Hepatocyte (in vitro differentiated cells): ENCODE measurements around the gene SLC35F5. TPM values are rescaled to one million over a fixed set of nuclear protein-coding genes. Genes with fewer than 3 reads are reported as not detected.
"Not testable (repeated sequence)": the region's sequence is repeated elsewhere in the genome, so short reads cannot be mapped to it uniquely, and the experiment has no call there.

Experiments used
- DNase-seq: peaks from one replicate; pipeline ENCODE4 v3.0.0-alpha.2; 2016; ENCODE audit warnings: low spot score
- H2AFZ ChIP-seq: fragments of 200-600 bp; sonication (generic); 2 replicates; pipeline ENCODE4 v1.6.0; 2016; ENCODE audit warnings: antibody characterized with exemption, mild to moderate bottlenecking
- H3K27ac ChIP-seq: fragments of 200-600 bp; sonication (generic); 2 replicates; pipeline ENCODE4 v1.5.1; 2016; ENCODE audit warnings: mild to moderate bottlenecking
- H3K27me3 ChIP-seq: fragments of 200-600 bp; sonication (generic); 2 replicates; pipeline ENCODE4 v1.6.1; 2016
- H3K36me3 ChIP-seq: fragments of 200-600 bp; sonication (generic); replicated peaks from 2 replicates; pipeline ENCODE4 v1.5.1; 2016; ENCODE audit warnings: low read depth; ENCODE audit not compliant: insufficient read depth
- H3K4me1 ChIP-seq: fragments of 200-600 bp; sonication (generic); 2 replicates; pipeline ENCODE4 v1.5.1; 2016; ENCODE audit warnings: mild to moderate bottlenecking, moderate library complexity; ENCODE audit not compliant: insufficient read depth
- H3K4me2 ChIP-seq: fragments of 200-600 bp; sonication (generic); 2 replicates; pipeline ENCODE4 v1.6.0; 2016
- H3K4me3 ChIP-seq: fragments of 200-600 bp; sonication (generic); 2 replicates; pipeline ENCODE4 v1.5.1; 2016; ENCODE audit warnings: mild to moderate bottlenecking
- H3K79me2 ChIP-seq: fragments of 200-600 bp; sonication (generic); 2 replicates; pipeline ENCODE4 v1.6.0; 2017; ENCODE audit warnings: mild to moderate bottlenecking
- H3K9me2 ChIP-seq: fragments of 200-600 bp; sonication (generic); replicated peaks from 2 replicates; pipeline ENCODE4 v1.6.0; 2017; ENCODE audit warnings: mild to moderate bottlenecking; ENCODE audit not compliant: insufficient read depth
- H3K9me3 ChIP-seq: fragments of 200-600 bp; sonication (generic); 2 replicates; pipeline ENCODE4 v1.5.1; 2016; ENCODE audit warnings: low read depth, mild to moderate bottlenecking
- H4K20me1 ChIP-seq: fragments of 200-600 bp; sonication (generic); 2 replicates; pipeline ENCODE4 v1.6.0; 2016; ENCODE audit warnings: mild to moderate bottlenecking; ENCODE audit not compliant: insufficient read depth, poor library complexity, severe bottlenecking
- EZH2 ChIP-seq: fragments of 200-600 bp; sonication (generic); IDR thresholded peaks from 2 replicates; pipeline ENCODE4 v1.6.1; 2016; ENCODE audit warnings: antibody characterized with exemption, mild to moderate bottlenecking, borderline replicate concordance
- EZH2phosphoT487 ChIP-seq: fragments of 200-600 bp; sonication (generic); IDR thresholded peaks from one replicate; pipeline ENCODE4 v1.6.1; 2018; ENCODE audit warnings: antibody characterized with exemption, mild to moderate bottlenecking, low read depth, moderate library complexity; ENCODE audit not compliant: unreplicated experiment, severe bottlenecking
- whole genome bisulfite sequencing: methylation state at CpG from one replicate; pipeline ENCODE4 v1.1.6; 2016; ENCODE audit warnings: low lambda C conversion rate; ENCODE audit errors: missing lambda C conversion rate; 5-methylcytosine and 5-hydroxymethylcytosine counted together
- polyA plus RNA-seq: library from polyadenylated mRNA; unstranded; fragments of >200 nt; fragmentation: Nextera tagmentation; extraction: Ambion mirVana; gene quantifications from 2 replicates; pipeline ENCODE4 v1.2.1, GENCODE V29; 2016
- total RNA-seq: library from RNA; depleted of rRNA; stranded (reverse); fragments of >200 nt; gene quantifications from 2 replicates; pipeline ENCODE4 v1.2.3, GENCODE V29; 2014
- TF ChIP-seq, protein P1 (sequence below): fragments of 200-600 bp; sonication (generic); IDR thresholded peaks from 2 replicates; pipeline ENCODE4 v1.5.1; 2016; ENCODE audit warnings: antibody characterized with exemption, mild to moderate bottlenecking; ENCODE audit not compliant: poor library complexity

SLC35F5 gene
- total and polyA plus RNA-seq, 2 experiments from 2014 or later, result 69.4 to 132 TPM

GRCh38 chr2:113694438-113694837, 62.0 kb downstream of the SLC35F5 start:
- no peaks in the 10 kb centered on the region for H3K27me3 ChIP-seq
- H3K4me1 ChIP-seq, result no peaks in the 10 kb centered on the region
- H2AFZ ChIP-seq, result no peak overlapping the region
- H3K36me3 ChIP-seq, result no peaks in the 10 kb centered on the region
- TF ChIP-seq, protein P1, sequence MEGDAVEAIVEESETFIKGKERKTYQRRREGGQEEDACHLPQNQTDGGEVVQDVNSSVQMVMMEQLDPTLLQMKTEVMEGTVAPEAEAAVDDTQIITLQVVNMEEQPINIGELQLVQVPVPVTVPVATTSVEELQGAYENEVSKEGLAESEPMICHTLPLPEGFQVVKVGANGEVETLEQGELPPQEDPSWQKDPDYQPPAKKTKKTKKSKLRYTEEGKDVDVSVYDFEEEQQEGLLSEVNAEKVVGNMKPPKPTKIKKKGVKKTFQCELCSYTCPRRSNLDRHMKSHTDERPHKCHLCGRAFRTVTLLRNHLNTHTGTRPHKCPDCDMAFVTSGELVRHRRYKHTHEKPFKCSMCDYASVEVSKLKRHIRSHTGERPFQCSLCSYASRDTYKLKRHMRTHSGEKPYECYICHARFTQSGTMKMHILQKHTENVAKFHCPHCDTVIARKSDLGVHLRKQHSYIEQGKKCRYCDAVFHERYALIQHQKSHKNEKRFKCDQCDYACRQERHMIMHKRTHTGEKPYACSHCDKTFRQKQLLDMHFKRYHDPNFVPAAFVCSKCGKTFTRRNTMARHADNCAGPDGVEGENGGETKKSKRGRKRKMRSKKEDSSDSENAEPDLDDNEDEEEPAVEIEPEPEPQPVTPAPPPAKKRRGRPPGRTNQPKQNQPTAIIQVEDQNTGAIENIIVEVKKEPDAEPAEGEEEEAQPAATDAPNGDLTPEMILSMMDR, result no peak
- TF ChIP-seq EZH2 (no peak), EZH2phosphoT487 (no peak)
- no peaks in the 10 kb centered on the region for H3K9me2 ChIP-seq
- no peak overlapping the region for H3K4me2 ChIP-seq
- no peaks in the 10 kb centered on the region for H4K20me1 ChIP-seq
- no peaks in the 10 kb centered on the region for H3K9me3 ChIP-seq
- 79% methylated on average over 9 of the region's 9 CpGs for WGBS
- H3K27ac ChIP-seq, result no peak overlapping the region
- H3K79me2 ChIP-seq, result no peaks in the 10 kb centered on the region
- DNase-seq, result no peak
- no peak overlapping the region for H3K4me3 ChIP-seq

DNA sequence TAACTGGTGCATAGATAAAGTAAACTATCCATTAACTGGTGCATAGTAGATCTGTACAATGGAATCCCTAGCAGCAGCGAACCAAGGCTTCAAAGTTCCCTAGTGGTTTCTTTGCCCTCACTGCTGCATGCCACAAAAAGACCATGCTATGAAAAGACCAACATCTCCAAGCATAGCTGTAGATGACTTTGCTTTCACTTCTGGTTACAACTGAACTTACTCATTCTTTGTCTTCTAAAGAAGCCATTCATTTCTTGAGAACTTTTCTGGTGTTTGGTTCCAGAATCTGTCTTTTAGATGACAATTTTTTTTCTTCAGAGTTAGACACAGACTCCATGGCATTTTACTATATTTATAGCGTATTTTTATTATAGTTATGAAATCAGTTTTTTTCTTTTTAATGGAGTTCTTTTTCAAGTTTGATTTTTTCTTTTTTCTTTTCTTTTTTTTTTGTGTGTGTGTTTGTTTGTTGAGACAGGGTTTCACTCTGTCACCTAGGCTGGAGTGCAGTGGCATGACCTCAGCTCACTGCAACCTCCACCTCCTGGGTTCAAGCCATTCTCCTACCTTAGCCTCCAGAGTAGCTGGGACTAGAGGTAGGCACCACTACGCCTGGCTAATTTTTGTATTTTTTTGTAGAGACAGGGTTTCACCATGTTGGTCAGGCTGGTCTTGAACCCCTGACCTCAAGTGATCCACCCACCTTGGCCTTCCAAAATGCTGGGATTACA, 63.6 kb downstream of the SLC35F5 start:
- no peaks in the 10 kb centered on the region for H3K79me2 ChIP-seq
- no peak overlapping the region for H3K27ac ChIP-seq
- no peaks in the 10 kb centered on the region for H3K27me3 ChIP-seq
- H3K4me2 ChIP-seq, result no peak overlapping the region
- no peaks in the 10 kb centered on the region for H3K9me3 ChIP-seq
- H3K36me3 ChIP-seq, result no peaks in the 10 kb centered on the region
- 62% methylated on average over 3 of the region's 3 CpGs for WGBS
- H3K4me1 ChIP-seq, result no peaks in the 10 kb centered on the region
- no peak for TF ChIP-seq EZH2
- no peak for TF ChIP-seq EZH2phosphoT487
- TF ChIP-seq, protein P1, result no peak
- H3K9me2 ChIP-seq, result no peaks in the 10 kb centered on the region
- H2AFZ ChIP-seq, result no peak overlapping the region
- no peak for DNase-seq
- no peak overlapping the region for H3K4me3 ChIP-seq
- no peaks in the 10 kb centered on the region for H4K20me1 ChIP-seq

DNA sequence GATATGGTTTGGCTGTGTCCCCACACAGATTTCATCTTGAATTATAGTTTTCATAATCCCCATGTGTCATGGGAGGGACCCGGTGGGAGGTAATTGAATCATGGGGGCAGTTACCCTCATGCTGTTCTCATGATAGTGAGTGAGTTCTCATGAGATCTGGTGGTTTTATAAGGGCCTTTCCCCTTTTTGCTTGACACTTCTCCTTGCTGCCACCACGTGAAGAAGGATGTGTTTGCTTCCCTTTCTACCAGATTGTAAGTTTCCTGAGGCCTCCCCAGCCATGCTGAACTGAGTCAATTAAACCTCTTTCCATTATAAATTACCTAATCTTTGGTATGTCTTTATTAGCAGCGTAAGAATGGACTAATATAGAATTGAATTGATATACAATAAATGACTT, 65.6 kb downstream of the SLC35F5 start:
- H4K20me1 ChIP-seq, H3K36me3 ChIP-seq, H3K9me3 ChIP-seq, H3K27ac ChIP-seq, H3K9me2 ChIP-seq, H2AFZ ChIP-seq, H3K27me3 ChIP-seq, H3K79me2 ChIP-seq, H3K4me1 ChIP-seq, H3K4me2 ChIP-seq, H3K4me3 ChIP-seq, DNase-seq: not testable (repeated sequence)
- WGBS, result 62% methylated on average over 3 of the region's 3 CpGs

DNA sequence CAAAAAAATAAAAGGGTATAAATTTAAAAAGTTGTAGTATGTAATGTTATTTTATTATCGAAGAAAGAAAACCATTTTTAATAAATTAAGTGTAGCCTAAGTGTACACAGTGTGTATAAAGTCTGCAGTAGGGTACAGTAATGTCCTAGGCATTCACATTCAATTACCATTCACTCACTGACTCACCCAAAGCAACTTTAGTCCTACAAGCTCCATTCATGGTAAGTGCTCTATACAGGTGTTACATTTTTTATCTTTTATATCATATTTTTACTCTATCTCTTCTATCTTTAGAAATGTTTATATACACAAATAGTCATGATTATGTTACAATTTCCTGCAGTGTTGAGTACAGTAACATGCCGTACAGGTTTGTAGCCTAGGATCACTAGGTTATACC, 69.9 kb downstream of the SLC35F5 start:
- H3K4me1 ChIP-seq, result no peaks in the 10 kb centered on the region
- no peak overlapping the region for H2AFZ ChIP-seq
- H3K27ac ChIP-seq, result no peak overlapping the region
- H3K79me2 ChIP-seq, result no peaks in the 10 kb centered on the region
- no peaks in the 10 kb centered on the region for H4K20me1 ChIP-seq
- no peak for DNase-seq
- no peaks in the 10 kb centered on the region for H3K9me2 ChIP-seq
- 89% methylated on average over 2 of the region's 2 CpGs for WGBS
- no peaks in the 10 kb centered on the region for H3K36me3 ChIP-seq
- H3K9me3 ChIP-seq, result no peaks in the 10 kb centered on the region
- TF ChIP-seq EZH2 (no peak), EZH2phosphoT487 (no peak)
- TF ChIP-seq, protein P1, result no peak
- no peak overlapping the region for H3K4me3 ChIP-seq
- no peaks in the 10 kb centered on the region for H3K27me3 ChIP-seq
- no peak overlapping the region for H3K4me2 ChIP-seq
